ENCODE measurements around the gene ABCA10. TPM values are rescaled to one million over a fixed set of nuclear protein-coding genes. Genes with fewer than 3 reads are reported as not detected.

Gene ABCA10
- total and polyA plus RNA-seq, 2 of the 8 experiments (the other 6 are each of a cell fraction or from before 2014, with no cell fraction given), result not detected

GRCh38 chr17:69103557-69104233 is 124.9 kb downstream of the ABCA10 start:
- H3K4me1 ChIP-seq (replicated peaks in 1 of 4; ENCODE audit: control insufficient read depth in 3 of 4, insufficient read depth in 4 of 4, low read length in 3 of 4), result no peaks in the 10 kb centered on the region
- H3K4me3 ChIP-seq (ENCODE audit: extremely low read depth in 1 of 4, insufficient read depth in 2 of 4, low read depth in 3 of 4, low read length in 4 of 4), result no peak overlapping the region
- no peaks in the 10 kb centered on the region for H4K20me1 ChIP-seq (replicated peaks in 1 of 2; ENCODE audit: control insufficient read depth in 1 of 2, insufficient read depth in 2 of 2, low read length in 2 of 2)
- no peak overlapping the region for H2AFZ ChIP-seq (ENCODE audit: low read length)
- H3K27ac ChIP-seq (ENCODE audit: low read depth, low read length), result no peak overlapping the region
- ChIA-PET CTCF (ENCODE audit: partially characterized antibody) (interaction anchor here (0.7 to 2.7 kb wide), 6 partner anchors 9 to 301 kb away, joined by 3 to 11 read pairs (median 4); no protein-coding TSS in a partner anchor), POLR2A (ENCODE audit: partially characterized antibody) (interaction anchor here (1.3 kb wide), 1 partner anchor 18 kb away, joined by 3 read pairs; no protein-coding TSS in a partner anchor)
- H3K18ac ChIP-seq (ENCODE audit: extremely low read depth, low read length), result no peak overlapping the region
- H3K36me3 ChIP-seq (ENCODE audit: control insufficient read depth in 2 of 4, insufficient read depth in 4 of 4, low read length in 3 of 4), result no peaks in the 10 kb centered on the region
- no peak overlapping the region for H3K56ac ChIP-seq (replicated peaks; ENCODE audit: insufficient read length, low read depth, low read length)
- WGBS, 2 experiments (ENCODE audit: extremely low coverage in 1 of 2, insufficient coverage in 1 of 2, insufficient read length in 1 of 2, insufficient replicate concordance in 2 of 2, low coverage in 1 of 2, low lambda C conversion rate in 2 of 2, missing lambda C conversion rate in 1 of 2), result 85% methylated on average over 9 of the region's 9 CpGs; no CpG with 5 or more reads in 1 of the 2 experiments
- no peak overlapping the region for H3K23ac ChIP-seq (ENCODE audit: insufficient read length)
- DNase-seq (ENCODE audit: low read depth in 1 of 2, low spot score in 2 of 2) (no peak), FAIRE-seq (no peak)
- H3K79me2 ChIP-seq (ENCODE audit: control insufficient read depth in 1 of 2, insufficient read depth in 2 of 2, low read length in 2 of 2), result no peaks in the 10 kb centered on the region
- H3K9ac ChIP-seq (replicated peaks in 1 of 4; ENCODE audit: extremely low read depth in 1 of 4, low read depth in 3 of 4, low read length in 3 of 4), result no peak overlapping the region
- H2BK5ac ChIP-seq (ENCODE audit: low read depth, low read length), result no peak overlapping the region
- no peak overlapping the region for H4K91ac ChIP-seq (replicated peaks; ENCODE audit: insufficient read length, low read length)
- H2BK120ac ChIP-seq (replicated peaks; ENCODE audit: low read depth, low read length), result no peak overlapping the region
- no peak overlapping the region for H4K5ac ChIP-seq (ENCODE audit: insufficient read length, low read depth, low read length)
- no peaks in the 10 kb centered on the region for H3K79me1 ChIP-seq (ENCODE audit: low read depth, low read length)
- H4K8ac ChIP-seq (ENCODE audit: extremely low read depth, insufficient read depth, low read length), result no peak overlapping the region
- no peaks in the 10 kb centered on the region; the same call in 1 of the 2 replicates for H3K23me2 ChIP-seq (ENCODE audit: low read depth, low read length)
- TF ChIP-seq CHD2 (IDR thresholded peaks at IDR 0.05; ENCODE audit: low read length) (no peak), RFX5 (IDR thresholded peaks at IDR 0.05; ENCODE audit: borderline replicate concordance, low read depth, low read length) (no peak), FOSL1 (IDR thresholded peaks at IDR 0.05; ENCODE audit: insufficient read depth, low read depth, low read length) (no peak), NANOG (IDR thresholded peaks at IDR 0.05; ENCODE audit: insufficient read depth, low read depth, low read length, poor library complexity, severe bottlenecking) (no peak), POLR2AphosphoS5 (IDR thresholded peaks at IDR 0.05; ENCODE audit: low read depth, low read length) (no peak)
- H3K4ac ChIP-seq (replicated peaks; ENCODE audit: insufficient read length, low read depth, low read length), result no peak overlapping the region
- H3K4me2 ChIP-seq (ENCODE audit: insufficient read depth in 1 of 2, low read depth in 2 of 2, low read length in 2 of 2), result no peak overlapping the region
- no peaks in the 10 kb centered on the region for H3K9me3 ChIP-seq (ENCODE audit: insufficient read depth in 2 of 2, low read depth in 1 of 2, low read length in 1 of 2)
- H2BK15ac ChIP-seq (ENCODE audit: low read length), result no peak overlapping the region
- no peaks in the 10 kb centered on the region for H3K27me3 ChIP-seq (replicated peaks in 1 of 4; ENCODE audit: control insufficient read depth in 3 of 4, extremely low read depth in 1 of 4, insufficient read depth in 3 of 4, low read length in 3 of 4)
- no peak overlapping the region for H2BK12ac ChIP-seq (ENCODE audit: low read depth, low read length)
- no peak overlapping the region for H2AK5ac ChIP-seq (ENCODE audit: low read depth, low read length)
- H3K14ac ChIP-seq (ENCODE audit: insufficient read length), result no peak overlapping the region
- no peak overlapping the region for H2BK20ac ChIP-seq (ENCODE audit: low read length)
